Measurements from ENCODE around the gene ZBTB7C.

- TF ChIP-seq CTCF (IDR thresholded peaks at IDR 0.05) (no peak), POLR2A (IDR thresholded peaks at IDR 0.05) (no peak)
Measured at GRCh38 chr18:48164701-48165100, 244.5 kb downstream of the ZBTB7C start.

All from esophagus squamous epithelium (tissue), 4 donors.